NCI-H2171 treated with DMSO at 0.1 percent for 48 hours (cell line): ENCODE measurements around the gene SLC36A1.

Source experiments
- DNase-seq: peaks from one replicate; lab custom pipeline; 2025; lab: John Stamatoyannopoulos, UW

SLC36A1 gene

GRCh38 chr5:151532416-151532815 is 85.0 kb downstream of the SLC36A1 start:
- DNase-seq = no peak

- no peak for DNase-seq
Measured at GRCh38 chr5:151534350-151534749, 86.9 kb downstream of the SLC36A1 start.

- DNase-seq = no peak
Measured at GRCh38 chr5:151537044-151537443, 89.6 kb downstream of the SLC36A1 start.

GRCh38 chr5:151541571-151541970 is 94.2 kb downstream of the SLC36A1 start:
- DNase-seq = no peak
